MM.1S (cell line): ENCODE measurements around the gene MMP11.

Source experiments
- CTCF ChIP-seq: fragments of 300-600 bp; sonication (generic); IDR thresholded peaks from 2 replicates; pipeline ENCODE4 v1.5.1; 2016; ENCODE audit warnings: antibody characterized with exemption, low read length, mixed read lengths
- EZH2 ChIP-seq: fragments of 300-600 bp; sonication (generic); optimal IDR thresholded peaks from 2 replicates; pipeline ENCODE3; 2017; ENCODE audit warnings: low read depth, mild to moderate bottlenecking, antibody characterized with exemption, low read length, mixed read lengths
- EZH2phosphoT487 ChIP-seq: fragments of 300-600 bp; sonication (generic); IDR thresholded peaks from 2 replicates; pipeline ENCODE4 v1.6.1; 2018; ENCODE audit warnings: antibody characterized with exemption, low read length

- TF ChIP-seq CTCF (no peak), EZH2 (no peak), EZH2phosphoT487 (no peak)
These were observed 19.9 kb upstream of the MMP11 start for GRCh38 chr22:23752750-23753149.
